WTC11 (cell line): ENCODE results near the gene SPATA19. TPM values are rescaled to one million over a fixed set of nuclear protein-coding genes. Genes with fewer than 3 reads are reported as not detected.
"Not testable (repeated sequence)": the region's sequence is repeated elsewhere in the genome, so short reads cannot be mapped to it uniquely, and the experiment has no call there.

Experiments used
- ATAC-seq: fragments of 200-7000 bp; cut with Tn5 transposase; 2 replicates; pipeline ENCODE4 v1.10.0; 2021; ENCODE audit warnings: mild to moderate bottlenecking, moderate library complexity
- CTCF ChIA-PET: fragments of 300-600 bp; sonication (Branson Sonifier 250); formaldehyde crosslinking; loops from one replicate; lab custom pipeline; 2021; ENCODE audit warnings: antibody characterized with exemption; lab: Charles Lee
- POLR2A ChIA-PET: fragments of 350-600 bp; sonication (Branson Sonifier 250); formaldehyde crosslinking; loops from one replicate; lab custom pipeline; 2021; ENCODE audit warnings: antibody characterized with exemption; lab: Charles Lee
- DNase-seq: peaks from one replicate; pipeline ENCODE4 v3.0.0; 2021; ENCODE audit warnings: low spot score
- H3K27ac Mint-ChIP-seq: 2 replicates; pipeline ENCODE4 v1.8.0; 2021; ENCODE audit warnings: mixed read lengths
- H3K27me3 Mint-ChIP-seq: 2 replicates; pipeline ENCODE4 v1.8.0; 2021; ENCODE audit warnings: low read depth, mild to moderate bottlenecking, moderate library complexity, mixed read lengths
- H3K36me3 Mint-ChIP-seq: 2 replicates; pipeline ENCODE4 v1.8.0; 2021; ENCODE audit warnings: mixed read lengths
- H3K4me1 Mint-ChIP-seq: 2 replicates; pipeline ENCODE4 v1.8.0; 2022; ENCODE audit warnings: mixed read lengths
- H3K4me3 Mint-ChIP-seq: 2 replicates; pipeline ENCODE4 v1.8.0; 2021; ENCODE audit warnings: mild to moderate bottlenecking, moderate library complexity, mixed read lengths
- H3K9me3 Mint-ChIP-seq: 2 replicates; pipeline ENCODE4 v1.8.0; 2021; ENCODE audit warnings: mixed read lengths
- ATF1 ChIP-seq: sonication (generic); formaldehyde crosslinking; IDR thresholded peaks from 2 replicates; pipeline ENCODE4 v1.8.1; 2023; ENCODE audit warnings: mild to moderate bottlenecking, moderate library complexity, missing genetic modification reagents
- CREB1 ChIP-seq: sonication (generic); formaldehyde crosslinking; IDR thresholded peaks from 2 replicates; pipeline ENCODE4 v1.8.0; 2023; ENCODE audit warnings: mild to moderate bottlenecking, missing genetic modification reagents
- ESRRA ChIP-seq: sonication (generic); formaldehyde crosslinking; IDR thresholded peaks from 2 replicates; pipeline ENCODE4 v1.8.1; 2022; ENCODE audit warnings: mild to moderate bottlenecking, missing genetic modification reagents, borderline replicate concordance
- FOXK1 ChIP-seq: sonication (generic); formaldehyde crosslinking; IDR thresholded peaks from 2 replicates; pipeline ENCODE4 v1.8.0; 2022; ENCODE audit warnings: mild to moderate bottlenecking, moderate library complexity, missing genetic modification reagents
- FOXP4 ChIP-seq: sonication (generic); formaldehyde crosslinking; IDR thresholded peaks from 2 replicates; pipeline ENCODE4 v1.8.0; 2022; ENCODE audit warnings: mild to moderate bottlenecking, missing genetic modification reagents
- HMGA2 ChIP-seq: fragments of 250-450 bp; sonication (Bioruptor Pico); IDR thresholded peaks from 2 replicates; pipeline ENCODE4 v1.4.0; 2021; ENCODE audit warnings: mild to moderate bottlenecking, moderate library complexity
- IRF2 ChIP-seq: sonication (generic); formaldehyde crosslinking; IDR thresholded peaks from 2 replicates; pipeline ENCODE4 v1.8.0; 2022; ENCODE audit warnings: low read depth, missing genetic modification reagents, borderline replicate concordance
- NFE2L1 ChIP-seq: sonication (generic); formaldehyde crosslinking; IDR thresholded peaks from 2 replicates; pipeline ENCODE4 v1.8.1; 2023; ENCODE audit warnings: missing genetic modification reagents
- NR1H2 ChIP-seq: sonication (generic); formaldehyde crosslinking; IDR thresholded peaks from 2 replicates; pipeline ENCODE4 v1.9.0; 2021; ENCODE audit warnings: mild to moderate bottlenecking, moderate library complexity, missing genetic modification reagents
- PREB ChIP-seq: sonication (generic); formaldehyde crosslinking; IDR thresholded peaks from 2 replicates; pipeline ENCODE4 v1.8.1; 2022; ENCODE audit warnings: mild to moderate bottlenecking, missing genetic modification reagents, moderate library complexity, borderline replicate concordance
- TEAD1 ChIP-seq: sonication (generic); formaldehyde crosslinking; IDR thresholded peaks from 2 replicates; pipeline ENCODE4 v1.8.0; 2022; ENCODE audit warnings: mild to moderate bottlenecking, missing genetic modification reagents
- ZNF232 ChIP-seq: sonication (generic); formaldehyde crosslinking; IDR thresholded peaks from 2 replicates; pipeline ENCODE4 v1.8.0; 2022; ENCODE audit warnings: mild to moderate bottlenecking, missing genetic modification reagents
- ZNF317 ChIP-seq: sonication (generic); formaldehyde crosslinking; IDR thresholded peaks from 2 replicates; pipeline ENCODE4 v1.8.1; 2023; ENCODE audit warnings: low read depth, mild to moderate bottlenecking, moderate library complexity, missing genetic modification reagents, borderline replicate concordance
- ZNF416 ChIP-seq: fragments of 250-450 bp; sonication (Bioruptor Pico); IDR thresholded peaks from 2 replicates; pipeline ENCODE4 v1.9.0; 2021; ENCODE audit warnings: mild to moderate bottlenecking, inconsistent platforms
- ZNF423 ChIP-seq: fragments of 250-450 bp; sonication (Bioruptor Pico); IDR thresholded peaks from 2 replicates; pipeline ENCODE4 v2.1.2; 2022; ENCODE audit warnings: mild to moderate bottlenecking, moderate library complexity
- total RNA-seq: library from RNA; stranded (reverse); gene quantifications from 3 replicates; pipeline ENCODE4 v1.2.3, GENCODE V29; 2021
- TF ChIP-seq, protein P1 (sequence below): fragments of 250-450 bp; sonication (Bioruptor Pico); conservative IDR thresholded peaks from 2 replicates; pipeline ENCODE4 v1.9.0; 2021; ENCODE audit warnings: mild to moderate bottlenecking
- TF ChIP-seq, protein P2 (sequence below): sonication (generic); formaldehyde crosslinking; IDR thresholded peaks from 2 replicates; pipeline ENCODE4 v1.8.1; 2023; ENCODE audit warnings: mild to moderate bottlenecking, missing genetic modification reagents, moderate library complexity
- TF ChIP-seq, protein P3 (sequence below): sonication (generic); formaldehyde crosslinking; IDR thresholded peaks from 2 replicates; pipeline ENCODE4 v1.8.1; 2023; ENCODE audit warnings: mild to moderate bottlenecking, missing genetic modification reagents, borderline replicate concordance
- TF ChIP-seq, protein P4 (sequence below): sonication (generic); formaldehyde crosslinking; IDR thresholded peaks from 2 replicates; pipeline ENCODE4 v1.8.1; 2022; ENCODE audit warnings: low read depth, missing genetic modification reagents, borderline replicate concordance

Gene SPATA19
- total RNA-seq, 1 experiment from 2014 or later, result not detected

- TF ChIP-seq NR1H2 (CRISPR knock-in tag) (no peak), IRF2 (CRISPR knock-in tag) (no peak)
- TF ChIP-seq, protein P1, sequence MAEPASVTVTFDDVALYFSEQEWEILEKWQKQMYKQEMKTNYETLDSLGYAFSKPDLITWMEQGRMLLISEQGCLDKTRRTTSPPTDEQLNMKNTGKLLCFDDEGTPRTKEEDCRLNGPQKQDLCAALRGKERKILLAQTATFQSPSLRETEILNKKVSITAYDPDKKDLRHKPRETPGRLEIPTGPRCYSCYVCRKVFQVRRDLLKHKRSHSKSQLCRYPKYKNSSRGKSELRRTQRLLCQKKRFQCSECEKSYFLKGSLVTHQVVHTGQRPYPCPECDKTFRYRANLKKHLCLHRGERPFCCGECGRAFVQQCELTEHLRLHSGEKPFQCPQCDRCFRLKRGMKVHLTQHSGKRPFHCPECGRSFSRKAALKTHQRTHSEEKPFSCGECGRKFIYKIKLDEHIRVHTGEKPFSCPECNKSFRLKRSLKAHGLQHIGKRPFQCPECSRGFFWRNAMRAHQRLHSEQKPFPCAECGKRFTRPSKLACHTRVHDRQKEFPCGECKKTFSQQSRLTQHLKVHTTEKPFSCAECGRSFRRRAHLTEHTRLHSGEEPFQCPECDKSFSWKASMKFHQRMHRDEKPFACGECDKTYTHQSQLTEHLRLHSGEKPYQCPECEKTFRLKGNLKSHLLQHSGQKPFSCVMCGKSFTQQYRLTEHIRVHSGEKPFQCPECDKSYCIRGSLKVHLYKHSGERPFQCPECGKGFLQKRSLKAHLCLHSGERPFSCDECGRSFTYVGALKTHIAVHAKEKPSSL (CRISPR knock-in tag), result no peak
Observed at GRCh38 chr11:133860151-133860550, 14.8 kb upstream of the SPATA19 start (continued).

- ATAC-seq, result peak; percentile 80
- peaks cover 17% of the 10 kb centered on the region for H3K9me3 Mint-ChIP-seq
- H3K36me3 Mint-ChIP-seq, DNase-seq, H3K27ac Mint-ChIP-seq, H3K27me3 Mint-ChIP-seq, POLR2A ChIA-PET, H3K4me3 Mint-ChIP-seq: not testable (repeated sequence)
- CTCF ChIA-PET, result interaction anchor here (0.7 to 2.6 kb wide), 5 partner anchors 9 to 278 kb away, joined by 3 to 14 read pairs (median 3); no protein-coding TSS in a partner anchor
- H3K4me1 Mint-ChIP-seq, result peaks cover 16% of the 10 kb centered on the region
- peak; percentile 91 for TF ChIP-seq NFE2L1 (CRISPR knock-in tag)
- peak; percentile 100 for TF ChIP-seq ZNF423
- TF ChIP-seq TEAD1 (CRISPR knock-in tag), result 0 out of 2 replicates have a peak, but pooled peaks have one; percentile 0
Observed at GRCh38 chr11:133854330-133854960, 9.1 kb upstream of the SPATA19 start.

- Mint-ChIP-seq H3K9me3 (peaks cover 21% of the 10 kb centered on the region), H3K27ac (no peak overlapping the region), H3K27me3 (peaks cover 5% of the 10 kb centered on the region; the same call in 1 of the 2 replicates), H3K4me1 (no peaks in the 10 kb centered on the region), H3K4me3 (no peak overlapping the region), H3K36me3 (no peaks in the 10 kb centered on the region)
- ChIA-PET CTCF (interaction anchor here (1.8 to 2.6 kb wide), 3 partner anchors 9 to 766 kb away, joined by 5 to 8 read pairs (median 6); no protein-coding TSS in a partner anchor), POLR2A (no interaction called here)
- DNase-seq (no peak), ATAC-seq (no peak)
- TF ChIP-seq, protein P2, sequence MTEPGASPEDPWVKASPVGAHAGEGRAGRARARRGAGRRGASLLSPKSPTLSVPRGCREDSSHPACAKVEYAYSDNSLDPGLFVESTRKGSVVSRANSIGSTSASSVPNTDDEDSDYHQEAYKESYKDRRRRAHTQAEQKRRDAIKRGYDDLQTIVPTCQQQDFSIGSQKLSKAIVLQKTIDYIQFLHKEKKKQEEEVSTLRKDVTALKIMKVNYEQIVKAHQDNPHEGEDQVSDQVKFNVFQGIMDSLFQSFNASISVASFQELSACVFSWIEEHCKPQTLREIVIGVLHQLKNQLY (CRISPR knock-in tag), result no peak
- TF ChIP-seq IRF2 (CRISPR knock-in tag) (no peak), ZNF317 (CRISPR knock-in tag) (no peak), ESRRA (CRISPR knock-in tag) (no peak), NR1H2 (CRISPR knock-in tag) (no peak), ZNF416 (CRISPR knock-in tag) (no peak), FOXP4 (CRISPR knock-in tag) (no peak), HMGA2 (CRISPR knock-in tag) (no peak), ZNF232 (CRISPR knock-in tag) (no peak), FOXK1 (no peak), PREB (CRISPR knock-in tag) (no peak), ATF1 (CRISPR knock-in tag) (no peak), CREB1 (CRISPR knock-in tag) (no peak)
- TF ChIP-seq, protein P3, sequence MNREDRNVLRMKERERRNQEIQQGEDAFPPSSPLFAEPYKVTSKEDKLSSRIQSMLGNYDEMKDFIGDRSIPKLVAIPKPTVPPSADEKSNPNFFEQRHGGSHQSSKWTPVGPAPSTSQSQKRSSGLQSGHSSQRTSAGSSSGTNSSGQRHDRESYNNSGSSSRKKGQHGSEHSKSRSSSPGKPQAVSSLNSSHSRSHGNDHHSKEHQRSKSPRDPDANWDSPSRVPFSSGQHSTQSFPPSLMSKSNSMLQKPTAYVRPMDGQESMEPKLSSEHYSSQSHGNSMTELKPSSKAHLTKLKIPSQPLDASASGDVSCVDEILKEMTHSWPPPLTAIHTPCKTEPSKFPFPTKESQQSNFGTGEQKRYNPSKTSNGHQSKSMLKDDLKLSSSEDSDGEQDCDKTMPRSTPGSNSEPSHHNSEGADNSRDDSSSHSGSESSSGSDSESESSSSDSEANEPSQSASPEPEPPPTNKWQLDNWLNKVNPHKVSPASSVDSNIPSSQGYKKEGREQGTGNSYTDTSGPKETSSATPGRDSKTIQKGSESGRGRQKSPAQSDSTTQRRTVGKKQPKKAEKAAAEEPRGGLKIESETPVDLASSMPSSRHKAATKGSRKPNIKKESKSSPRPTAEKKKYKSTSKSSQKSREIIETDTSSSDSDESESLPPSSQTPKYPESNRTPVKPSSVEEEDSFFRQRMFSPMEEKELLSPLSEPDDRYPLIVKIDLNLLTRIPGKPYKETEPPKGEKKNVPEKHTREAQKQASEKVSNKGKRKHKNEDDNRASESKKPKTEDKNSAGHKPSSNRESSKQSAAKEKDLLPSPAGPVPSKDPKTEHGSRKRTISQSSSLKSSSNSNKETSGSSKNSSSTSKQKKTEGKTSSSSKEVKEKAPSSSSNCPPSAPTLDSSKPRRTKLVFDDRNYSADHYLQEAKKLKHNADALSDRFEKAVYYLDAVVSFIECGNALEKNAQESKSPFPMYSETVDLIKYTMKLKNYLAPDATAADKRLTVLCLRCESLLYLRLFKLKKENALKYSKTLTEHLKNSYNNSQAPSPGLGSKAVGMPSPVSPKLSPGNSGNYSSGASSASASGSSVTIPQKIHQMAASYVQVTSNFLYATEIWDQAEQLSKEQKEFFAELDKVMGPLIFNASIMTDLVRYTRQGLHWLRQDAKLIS (CRISPR knock-in tag), result no peak
- TF ChIP-seq, protein P4, sequence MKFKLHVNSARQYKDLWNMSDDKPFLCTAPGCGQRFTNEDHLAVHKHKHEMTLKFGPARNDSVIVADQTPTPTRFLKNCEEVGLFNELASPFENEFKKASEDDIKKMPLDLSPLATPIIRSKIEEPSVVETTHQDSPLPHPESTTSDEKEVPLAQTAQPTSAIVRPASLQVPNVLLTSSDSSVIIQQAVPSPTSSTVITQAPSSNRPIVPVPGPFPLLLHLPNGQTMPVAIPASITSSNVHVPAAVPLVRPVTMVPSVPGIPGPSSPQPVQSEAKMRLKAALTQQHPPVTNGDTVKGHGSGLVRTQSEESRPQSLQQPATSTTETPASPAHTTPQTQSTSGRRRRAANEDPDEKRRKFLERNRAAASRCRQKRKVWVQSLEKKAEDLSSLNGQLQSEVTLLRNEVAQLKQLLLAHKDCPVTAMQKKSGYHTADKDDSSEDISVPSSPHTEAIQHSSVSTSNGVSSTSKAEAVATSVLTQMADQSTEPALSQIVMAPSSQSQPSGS (CRISPR knock-in tag), result no peak
Observed at GRCh38 chr11:133844217-133844616, 1.1 kb downstream of the SPATA19 start.
